BLaER1 (cell line): Measurements from ENCODE around the gene CHRNA1.
A peak's percentile ranks its signal among the peaks of the same experiment; 100 is the strongest.

Experiments used
- H3K27ac ChIP-seq: shearing (Covaris generic); formaldehyde crosslinking; 2 replicates; pipeline ENCODE4 v1.8.1; 2022
- H3K27me3 ChIP-seq: shearing (Covaris generic); formaldehyde crosslinking; 2 replicates; pipeline ENCODE4 v1.8.1; 2022
- H3K36me3 ChIP-seq: shearing (Covaris generic); formaldehyde crosslinking; 2 replicates; pipeline ENCODE4 v1.8.1; 2022
- H3K4me1 ChIP-seq: shearing (Covaris generic); formaldehyde crosslinking; 2 replicates; pipeline ENCODE4 v1.8.1; 2022
- H3K4me2 ChIP-seq: shearing (Covaris generic); formaldehyde crosslinking; 2 replicates; pipeline ENCODE4 v1.8.1; 2022
- H3K4me3 ChIP-seq: shearing (Covaris generic); formaldehyde crosslinking; 2 replicates; pipeline ENCODE4 v1.8.1; 2022
- H3K9ac ChIP-seq: shearing (Covaris generic); formaldehyde crosslinking; 2 replicates; pipeline ENCODE4 v1.8.1; 2022
- H3K9me3 ChIP-seq: shearing (Covaris generic); formaldehyde crosslinking; 2 replicates; pipeline ENCODE4 v1.8.1; 2022
- H4K20me1 ChIP-seq: shearing (Covaris generic); formaldehyde crosslinking; 2 replicates; pipeline ENCODE4 v1.8.1; 2022
- Cebpa-rat ChIP-seq: shearing (Covaris generic); IDR thresholded peaks from 2 replicates; pipeline ENCODE4 v1.8.1; 2022

Gene CHRNA1

DNA sequence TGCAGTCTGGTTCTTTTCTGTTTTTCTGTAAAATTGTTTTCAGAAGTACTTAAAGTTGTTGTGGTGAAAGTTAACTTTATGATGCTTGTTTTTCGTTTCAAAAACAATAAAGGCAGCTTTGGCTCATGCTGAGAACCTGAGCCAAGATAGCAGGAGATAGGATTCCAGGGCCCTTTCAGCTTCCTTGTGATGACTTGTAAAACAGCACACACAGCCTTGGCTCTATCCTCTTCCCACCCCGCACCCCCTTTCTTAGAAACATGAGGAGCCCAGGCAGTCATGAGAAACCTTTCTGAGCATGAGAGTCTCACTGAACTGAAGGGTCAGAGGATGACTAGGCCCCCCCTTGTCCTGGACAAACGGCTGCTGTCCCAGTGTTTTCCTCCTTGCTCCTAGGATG is 12.4 kb upstream of the CHRNA1 start:
- H3K27me3 ChIP-seq = no peaks in the 10 kb centered on the region
- H3K9me3 ChIP-seq = no peaks in the 10 kb centered on the region
- H3K9ac ChIP-seq = no peak overlapping the region
- H3K4me2 ChIP-seq = peak overlapping the region; percentile 84; the same call in 1 of the 2 replicates
- H3K36me3 ChIP-seq = no peaks in the 10 kb centered on the region
- no peak overlapping the region for H3K27ac ChIP-seq
- peaks cover 56% of the 10 kb centered on the region for H3K4me1 ChIP-seq
- H4K20me1 ChIP-seq = no peaks in the 10 kb centered on the region
- H3K4me3 ChIP-seq = no peak overlapping the region
- TF ChIP-seq Cebpa-rat = no peak

DNA sequence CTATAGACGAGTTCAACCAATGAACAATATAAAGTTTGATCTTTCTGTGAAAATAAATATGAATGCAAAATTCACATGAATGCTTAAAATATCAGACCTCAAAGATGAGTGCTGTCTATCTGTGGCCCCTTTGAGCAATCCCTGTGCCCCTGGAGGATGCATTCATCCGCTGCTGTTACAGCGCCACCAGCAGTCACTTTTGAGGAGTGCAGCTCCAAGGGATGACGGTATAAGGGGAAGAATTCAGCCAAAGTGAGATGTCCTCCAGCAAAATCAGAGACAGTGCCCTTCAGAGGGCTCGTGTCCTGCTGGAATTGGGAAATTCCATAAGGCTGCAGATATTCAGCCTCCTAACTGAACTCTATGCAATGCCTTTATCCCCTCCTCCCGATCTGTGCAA is 12.0 kb upstream of the CHRNA1 start:
- Histone ChIP-seq H3K36me3 (no peaks in the 10 kb centered on the region), H3K27me3 (no peaks in the 10 kb centered on the region), H3K4me2 (peak overlapping the region; percentile 25), H3K9ac (no peak overlapping the region), H3K4me1 (peaks cover 58% of the 10 kb centered on the region), H3K4me3 (no peak overlapping the region), H3K27ac (no peak overlapping the region), H4K20me1 (no peaks in the 10 kb centered on the region), H3K9me3 (no peaks in the 10 kb centered on the region)
- TF ChIP-seq Cebpa-rat = no peak

DNA sequence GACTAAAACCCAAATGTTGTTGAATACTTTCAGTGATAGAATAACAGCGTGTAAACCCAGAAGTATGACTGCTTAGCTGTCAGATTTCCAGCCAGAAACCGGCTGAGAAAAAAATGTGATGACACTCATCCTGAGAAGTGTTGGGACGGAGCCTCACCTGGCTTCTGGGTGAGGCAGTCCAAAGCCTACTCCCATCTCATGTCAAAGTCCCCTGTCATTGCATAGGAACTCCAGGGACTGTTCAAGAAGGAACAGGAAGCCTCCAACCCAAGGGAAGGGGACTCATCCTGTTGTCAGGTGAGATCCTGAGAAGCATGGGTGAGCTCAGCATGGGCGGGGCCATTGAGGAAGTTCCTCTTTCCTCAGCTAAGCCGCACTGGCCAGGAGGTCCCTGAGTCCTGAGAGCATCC is 11.3 kb upstream of the CHRNA1 start:
- Histone ChIP-seq H3K9ac (no peak overlapping the region), H3K27ac (no peak overlapping the region), H3K4me1 (peaks cover 58% of the 10 kb centered on the region)

DNA sequence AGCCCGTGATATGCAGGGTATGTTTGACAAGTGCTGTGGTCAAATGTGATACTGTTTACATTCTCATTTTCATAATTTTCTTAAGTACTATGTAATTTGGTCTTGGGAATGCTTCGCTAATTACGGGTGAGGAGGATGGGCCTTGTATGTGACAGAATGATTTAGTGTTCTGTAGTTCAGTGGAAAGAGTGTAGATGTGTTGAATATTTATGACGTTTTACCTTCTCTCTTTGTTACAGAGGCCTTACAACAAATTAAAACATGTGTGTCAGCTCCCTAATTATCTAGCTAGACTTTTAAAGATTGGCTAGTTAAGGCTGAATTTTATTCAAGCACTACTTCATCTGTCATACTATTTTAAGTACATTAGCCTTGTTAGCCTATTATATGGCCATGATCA is 10.6 kb upstream of the CHRNA1 start:
- Histone ChIP-seq H3K4me2 (no peak overlapping the region), H4K20me1 (no peaks in the 10 kb centered on the region), H3K36me3 (no peaks in the 10 kb centered on the region), H3K4me3 (no peak overlapping the region), H3K9ac (no peak overlapping the region), H3K4me1 (peaks cover 55% of the 10 kb centered on the region), H3K27me3 (no peaks in the 10 kb centered on the region), H3K27ac (no peak overlapping the region), H3K9me3 (no peaks in the 10 kb centered on the region)
- TF ChIP-seq Cebpa-rat = no peak

More for the DNA sequence above, 11.3 kb upstream of the CHRNA1 start:
- H4K20me1 ChIP-seq = no peaks in the 10 kb centered on the region
- H3K27me3 ChIP-seq = no peaks in the 10 kb centered on the region
- H3K4me3 ChIP-seq = no peak overlapping the region
- H3K9me3 ChIP-seq = no peaks in the 10 kb centered on the region
- H3K36me3 ChIP-seq = no peaks in the 10 kb centered on the region
- TF ChIP-seq Cebpa-rat = no peak
- peak overlapping the region; percentile 25 for H3K4me2 ChIP-seq

DNA sequence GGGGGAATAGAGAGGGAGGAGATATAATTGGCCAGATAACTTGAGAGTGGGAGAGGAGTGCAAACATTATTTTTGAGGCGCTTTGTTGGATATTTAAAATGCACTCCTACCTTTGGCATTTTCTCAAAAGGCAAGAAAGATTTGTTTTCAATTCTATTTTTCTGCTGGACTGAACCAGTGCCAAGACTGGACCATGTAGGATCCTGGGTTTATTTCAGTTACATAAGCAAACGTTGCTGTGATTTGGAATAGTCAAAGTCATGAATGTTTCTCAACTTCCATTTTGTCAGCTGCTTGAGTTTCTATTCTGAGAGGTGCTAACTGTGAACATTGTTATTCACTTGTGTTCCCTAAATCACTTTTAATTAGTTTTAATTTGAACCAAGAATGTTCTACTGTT is 8.9 kb upstream of the CHRNA1 start:
- H4K20me1 ChIP-seq = no peaks in the 10 kb centered on the region
- no peaks in the 10 kb centered on the region for H3K27me3 ChIP-seq
- H3K4me3 ChIP-seq = no peak overlapping the region
- H3K4me2 ChIP-seq = no peak overlapping the region
- no peak overlapping the region for H3K27ac ChIP-seq
- H3K36me3 ChIP-seq = no peaks in the 10 kb centered on the region
- peaks cover 38% of the 10 kb centered on the region for H3K4me1 ChIP-seq
- no peak overlapping the region for H3K9ac ChIP-seq
- no peaks in the 10 kb centered on the region for H3K9me3 ChIP-seq
- TF ChIP-seq Cebpa-rat = no peak

DNA sequence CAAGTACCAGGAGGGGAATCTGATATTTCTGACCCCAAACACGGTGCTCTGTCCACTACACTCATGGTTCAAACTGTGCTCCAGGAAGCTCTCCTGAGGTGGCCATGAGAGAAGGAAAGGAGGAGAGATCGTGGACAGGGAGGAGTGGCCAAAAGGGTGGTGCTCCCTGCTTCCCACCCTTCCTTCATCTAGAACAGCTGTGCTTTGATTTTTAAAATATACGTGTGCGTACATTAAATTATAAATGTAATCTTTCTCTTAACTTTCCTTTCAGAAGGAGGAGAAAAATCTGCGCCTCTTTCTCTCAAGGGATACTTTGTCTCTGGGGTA is 8.2 kb upstream of the CHRNA1 start:
- Histone ChIP-seq H3K36me3 (no peaks in the 10 kb centered on the region), H3K27me3 (no peaks in the 10 kb centered on the region), H3K27ac (no peak overlapping the region), H3K4me3 (no peak overlapping the region), H4K20me1 (no peaks in the 10 kb centered on the region), H3K9me3 (no peaks in the 10 kb centered on the region), H3K9ac (no peak overlapping the region), H3K4me2 (no peak overlapping the region), H3K4me1 (peaks cover 31% of the 10 kb centered on the region)
- no peak for TF ChIP-seq Cebpa-rat

DNA sequence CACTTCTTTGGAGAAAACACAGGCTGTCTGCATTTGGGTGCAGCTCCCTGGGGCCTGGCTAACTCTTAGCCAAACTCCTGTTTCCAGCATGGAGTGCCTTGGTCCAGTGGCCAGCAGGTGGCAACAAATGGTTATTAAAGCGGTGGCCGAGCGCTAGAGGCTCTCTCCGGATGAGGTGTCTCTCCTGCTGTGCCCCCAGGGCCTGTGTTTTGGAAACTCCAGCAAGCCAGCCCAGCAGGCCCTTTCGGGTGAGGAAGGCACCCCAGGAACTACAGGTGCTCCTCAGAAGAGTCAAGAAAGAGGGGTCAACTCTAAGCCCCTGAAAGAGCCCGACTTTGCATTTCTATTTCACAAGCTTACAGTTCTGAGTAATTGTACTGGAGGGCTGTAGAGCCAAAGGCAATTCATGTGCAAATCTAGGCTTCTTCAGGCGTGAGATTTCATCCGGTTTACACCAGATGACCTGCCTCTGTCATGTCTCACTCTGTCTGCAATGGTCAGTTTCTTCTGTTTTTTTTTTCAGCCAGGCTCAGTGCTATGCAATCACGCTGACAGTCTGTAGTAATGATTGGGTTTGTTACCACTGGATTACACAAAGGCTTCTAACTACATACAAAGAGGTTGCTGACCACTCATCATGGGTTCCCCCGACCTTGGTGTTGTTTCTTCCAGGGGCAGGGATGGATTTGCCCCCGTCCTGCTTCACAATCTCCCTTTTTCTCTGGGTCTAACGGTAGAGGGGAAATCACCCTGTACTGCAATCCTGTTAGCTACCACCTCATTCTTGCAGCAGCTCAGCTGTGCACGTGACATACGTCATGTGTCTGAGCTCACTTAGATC is 7.6 kb upstream of the CHRNA1 start:
- H4K20me1 ChIP-seq = no peaks in the 10 kb centered on the region
- H3K9ac ChIP-seq = no peak overlapping the region
- peaks cover 29% of the 10 kb centered on the region for H3K4me1 ChIP-seq
- no peak overlapping the region for H3K27ac ChIP-seq
- H3K4me3 ChIP-seq = no peak overlapping the region
- no peaks in the 10 kb centered on the region for H3K9me3 ChIP-seq
- TF ChIP-seq Cebpa-rat = no peak
- no peak overlapping the region for H3K4me2 ChIP-seq
- H3K36me3 ChIP-seq = no peaks in the 10 kb centered on the region
- no peaks in the 10 kb centered on the region for H3K27me3 ChIP-seq

DNA sequence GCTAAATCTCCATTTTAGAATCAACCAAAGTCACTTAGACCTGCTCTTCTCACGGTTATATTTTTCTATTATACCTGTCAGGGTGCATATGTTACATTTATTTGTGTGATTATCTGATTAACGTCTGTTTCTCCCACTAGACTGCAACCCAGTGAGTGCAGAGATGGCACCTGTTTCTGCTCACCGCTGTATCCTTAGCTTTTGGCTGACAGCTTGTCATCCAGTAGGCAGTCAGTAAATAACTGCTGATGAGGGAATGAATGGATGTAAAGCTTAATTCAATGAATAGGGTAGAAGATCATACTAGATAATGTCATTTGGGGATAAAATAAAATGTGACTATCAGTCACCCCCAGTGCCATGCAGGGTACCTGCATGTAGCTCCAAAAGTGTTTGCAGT is 6.9 kb upstream of the CHRNA1 start:
- no peak overlapping the region for H3K9ac ChIP-seq
- no peaks in the 10 kb centered on the region for H3K27me3 ChIP-seq
- no peak for TF ChIP-seq Cebpa-rat
- H4K20me1 ChIP-seq = no peaks in the 10 kb centered on the region
- H3K27ac ChIP-seq = no peak overlapping the region
- no peaks in the 10 kb centered on the region for H3K9me3 ChIP-seq
- H3K4me3 ChIP-seq = no peak overlapping the region
- peaks cover 28% of the 10 kb centered on the region for H3K4me1 ChIP-seq
- no peak overlapping the region for H3K4me2 ChIP-seq
- no peaks in the 10 kb centered on the region for H3K36me3 ChIP-seq

DNA sequence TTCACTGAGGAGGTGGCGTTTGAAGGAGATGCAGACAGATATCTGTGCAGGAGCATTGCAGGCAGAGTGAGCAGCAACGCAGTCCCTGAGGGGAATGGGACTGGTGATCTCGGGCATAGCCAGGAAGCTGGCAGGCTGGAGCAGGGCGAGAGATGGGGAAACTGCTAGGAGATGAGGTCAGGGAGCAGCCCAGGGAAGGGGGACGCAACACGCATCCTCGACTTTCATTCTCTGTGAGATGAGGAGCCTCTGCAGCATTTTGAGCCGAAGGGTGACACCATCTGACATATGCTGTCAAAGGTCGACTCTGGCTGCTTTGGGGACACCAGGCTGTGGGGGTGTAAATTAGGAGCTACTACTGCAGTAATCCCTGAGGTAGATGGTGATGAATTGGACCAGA is 4.3 kb upstream of the CHRNA1 start:
- no peak overlapping the region for H3K4me2 ChIP-seq
- no peak overlapping the region for H3K4me3 ChIP-seq
- no peak overlapping the region for H3K9ac ChIP-seq
- peaks cover 39% of the 10 kb centered on the region for H3K4me1 ChIP-seq
- H3K27me3 ChIP-seq = no peaks in the 10 kb centered on the region
- H4K20me1 ChIP-seq = no peaks in the 10 kb centered on the region
- TF ChIP-seq Cebpa-rat = no peak
- no peaks in the 10 kb centered on the region for H3K36me3 ChIP-seq
- no peak overlapping the region for H3K27ac ChIP-seq
- H3K9me3 ChIP-seq = no peaks in the 10 kb centered on the region

DNA sequence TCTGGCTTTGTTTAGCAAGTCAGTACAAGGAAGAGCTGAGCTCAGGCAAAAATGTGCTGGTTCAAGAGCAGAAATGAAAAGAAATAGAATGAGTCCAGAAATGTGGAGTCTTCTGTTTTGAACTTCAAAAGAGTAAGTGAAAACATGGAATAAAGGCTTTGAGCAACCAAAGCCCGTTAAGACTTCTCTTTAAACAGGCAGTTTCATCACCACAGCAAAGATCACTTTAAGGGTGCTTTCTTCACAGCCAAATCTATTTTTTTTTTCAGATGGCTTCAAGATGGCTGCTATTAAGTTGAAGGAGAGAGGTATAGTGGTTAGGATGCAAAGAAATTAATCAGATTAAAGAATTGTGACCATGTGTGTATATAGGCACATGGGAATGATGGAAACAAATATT is 2.0 kb upstream of the CHRNA1 start:
- peaks cover 50% of the 10 kb centered on the region for H3K4me1 ChIP-seq
- H3K27me3 ChIP-seq = no peaks in the 10 kb centered on the region
- TF ChIP-seq Cebpa-rat = no peak
- H4K20me1 ChIP-seq = no peaks in the 10 kb centered on the region
- H3K4me2 ChIP-seq = no peak overlapping the region
- no peak overlapping the region for H3K27ac ChIP-seq
- H3K36me3 ChIP-seq = no peaks in the 10 kb centered on the region
- H3K4me3 ChIP-seq = no peak overlapping the region
- H3K9ac ChIP-seq = no peak overlapping the region
- no peaks in the 10 kb centered on the region for H3K9me3 ChIP-seq

DNA sequence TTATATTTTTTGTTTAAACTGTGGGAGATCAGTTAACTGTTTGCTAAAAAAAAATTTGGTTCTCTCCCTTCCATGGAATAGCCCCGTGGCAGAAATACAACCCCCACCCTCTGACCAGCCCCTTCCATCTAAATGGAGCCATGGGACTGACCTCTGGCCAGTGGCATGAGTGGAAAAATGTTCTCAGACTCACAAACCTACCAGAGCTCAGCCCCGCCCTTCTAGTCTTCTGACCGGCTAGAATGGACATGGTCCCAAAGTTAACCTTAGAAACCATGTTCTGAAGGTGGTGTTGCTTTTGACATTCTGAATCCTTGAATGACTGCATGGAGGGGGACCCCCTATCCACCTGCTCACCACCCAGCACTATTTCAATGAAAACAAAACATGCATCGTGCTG is 1.3 kb upstream of the CHRNA1 start:
- Histone ChIP-seq H3K4me1 (peaks cover 50% of the 10 kb centered on the region), H3K9me3 (no peaks in the 10 kb centered on the region), H4K20me1 (no peaks in the 10 kb centered on the region), H3K4me3 (no peak overlapping the region), H3K36me3 (no peaks in the 10 kb centered on the region), H3K27ac (no peak overlapping the region), H3K9ac (no peak overlapping the region), H3K4me2 (peak overlapping the region; percentile 78; the same call in 1 of the 2 replicates), H3K27me3 (no peaks in the 10 kb centered on the region)
- TF ChIP-seq Cebpa-rat = no peak
